ENCODE data around the gene UCK2.

UCK2 gene

DNA sequence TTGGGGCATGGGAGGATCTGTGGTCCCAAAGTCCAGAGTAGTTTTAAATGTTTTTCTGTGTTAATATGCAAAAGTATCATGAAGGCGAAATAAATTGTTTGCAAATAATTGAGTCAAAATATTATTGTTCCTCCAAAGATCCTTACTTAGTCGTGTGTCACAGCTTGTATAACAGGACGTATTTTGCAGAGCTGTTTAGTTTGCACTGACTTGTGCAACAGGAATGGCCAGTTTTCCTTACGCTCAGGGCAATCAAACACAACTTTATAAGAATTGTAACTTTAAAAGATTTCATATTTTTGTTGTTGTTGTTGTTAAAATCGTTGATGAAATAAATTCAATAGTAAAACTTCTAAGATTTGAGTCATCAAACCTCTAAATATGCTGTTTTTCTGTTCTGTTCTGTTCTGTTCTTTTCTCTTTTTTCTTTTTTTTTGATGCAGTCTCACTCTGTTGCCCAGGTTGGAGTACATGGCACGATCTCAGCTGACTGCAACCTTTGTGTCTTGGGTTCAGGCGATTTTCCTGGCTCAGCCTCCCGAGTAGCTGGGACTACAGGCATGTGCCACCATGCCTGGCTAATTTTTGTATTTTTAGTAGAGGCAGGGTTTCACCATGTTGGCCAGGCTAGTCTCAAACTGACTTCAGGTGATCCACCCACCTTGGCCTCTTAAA lies 60.6 kb downstream of the UCK2 start:
- TF ChIP-seq, protein P1, sequence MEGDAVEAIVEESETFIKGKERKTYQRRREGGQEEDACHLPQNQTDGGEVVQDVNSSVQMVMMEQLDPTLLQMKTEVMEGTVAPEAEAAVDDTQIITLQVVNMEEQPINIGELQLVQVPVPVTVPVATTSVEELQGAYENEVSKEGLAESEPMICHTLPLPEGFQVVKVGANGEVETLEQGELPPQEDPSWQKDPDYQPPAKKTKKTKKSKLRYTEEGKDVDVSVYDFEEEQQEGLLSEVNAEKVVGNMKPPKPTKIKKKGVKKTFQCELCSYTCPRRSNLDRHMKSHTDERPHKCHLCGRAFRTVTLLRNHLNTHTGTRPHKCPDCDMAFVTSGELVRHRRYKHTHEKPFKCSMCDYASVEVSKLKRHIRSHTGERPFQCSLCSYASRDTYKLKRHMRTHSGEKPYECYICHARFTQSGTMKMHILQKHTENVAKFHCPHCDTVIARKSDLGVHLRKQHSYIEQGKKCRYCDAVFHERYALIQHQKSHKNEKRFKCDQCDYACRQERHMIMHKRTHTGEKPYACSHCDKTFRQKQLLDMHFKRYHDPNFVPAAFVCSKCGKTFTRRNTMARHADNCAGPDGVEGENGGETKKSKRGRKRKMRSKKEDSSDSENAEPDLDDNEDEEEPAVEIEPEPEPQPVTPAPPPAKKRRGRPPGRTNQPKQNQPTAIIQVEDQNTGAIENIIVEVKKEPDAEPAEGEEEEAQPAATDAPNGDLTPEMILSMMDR (IDR thresholded peaks at IDR 0.05; ENCODE audit: insufficient read depth, low read depth, low read length, missing control alignments): no peak
- no peak for DNase-seq (ENCODE audit: low read depth)
- H3K4me3 ChIP-seq (ENCODE audit: low read depth, low read length): no peak overlapping the region

DNA sequence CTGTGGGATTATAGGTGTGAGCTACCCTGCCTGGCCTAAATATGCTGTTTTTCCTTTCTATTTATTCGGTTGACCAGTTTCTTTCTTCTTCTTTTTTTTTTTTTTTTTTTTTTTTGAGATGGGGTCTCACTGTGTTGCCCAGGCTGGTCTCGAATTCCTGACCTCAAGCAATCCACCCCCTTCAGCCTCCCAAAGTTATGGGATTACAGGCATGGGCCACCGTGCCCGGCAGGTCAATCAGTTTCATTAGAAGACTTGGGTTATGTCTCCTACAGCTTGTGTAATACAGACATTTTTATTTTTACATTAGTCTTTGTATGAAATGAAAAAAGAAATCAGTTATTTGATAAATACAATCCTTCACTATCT lies 61.1 kb downstream of the UCK2 start:
- TF ChIP-seq, protein P1 (IDR thresholded peaks at IDR 0.05; ENCODE audit: insufficient read depth, low read depth, low read length, missing control alignments): no peak
- no peak for DNase-seq (ENCODE audit: low read depth)
- H3K4me3 ChIP-seq (ENCODE audit: low read depth, low read length): no peak overlapping the region

DNA sequence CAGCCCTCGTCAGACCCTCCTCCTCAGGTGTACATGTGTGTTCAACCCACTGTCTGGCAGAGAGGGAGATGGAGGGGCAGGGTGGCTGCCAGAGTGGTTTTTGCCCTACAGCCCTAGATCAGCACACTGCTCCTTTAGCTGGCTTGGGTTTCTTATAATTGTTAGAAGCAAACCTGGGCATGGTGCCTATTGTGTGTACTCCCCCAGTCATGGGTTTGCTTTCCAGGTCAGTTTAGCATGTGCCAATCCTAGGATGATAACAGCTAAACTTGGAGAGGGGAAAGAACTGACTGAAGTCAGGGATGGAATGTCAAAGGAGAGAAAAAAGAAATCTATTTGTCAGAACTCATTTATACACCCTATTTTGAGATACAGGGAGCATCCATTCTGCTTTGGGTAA lies 63.3 kb downstream of the UCK2 start:
- DNase-seq (ENCODE audit: low read depth): no peak
- H3K4me3 ChIP-seq (ENCODE audit: low read depth, low read length): no peak overlapping the region
- TF ChIP-seq, protein P1 (IDR thresholded peaks at IDR 0.05; ENCODE audit: insufficient read depth, low read depth, low read length, missing control alignments): no peak

DNA sequence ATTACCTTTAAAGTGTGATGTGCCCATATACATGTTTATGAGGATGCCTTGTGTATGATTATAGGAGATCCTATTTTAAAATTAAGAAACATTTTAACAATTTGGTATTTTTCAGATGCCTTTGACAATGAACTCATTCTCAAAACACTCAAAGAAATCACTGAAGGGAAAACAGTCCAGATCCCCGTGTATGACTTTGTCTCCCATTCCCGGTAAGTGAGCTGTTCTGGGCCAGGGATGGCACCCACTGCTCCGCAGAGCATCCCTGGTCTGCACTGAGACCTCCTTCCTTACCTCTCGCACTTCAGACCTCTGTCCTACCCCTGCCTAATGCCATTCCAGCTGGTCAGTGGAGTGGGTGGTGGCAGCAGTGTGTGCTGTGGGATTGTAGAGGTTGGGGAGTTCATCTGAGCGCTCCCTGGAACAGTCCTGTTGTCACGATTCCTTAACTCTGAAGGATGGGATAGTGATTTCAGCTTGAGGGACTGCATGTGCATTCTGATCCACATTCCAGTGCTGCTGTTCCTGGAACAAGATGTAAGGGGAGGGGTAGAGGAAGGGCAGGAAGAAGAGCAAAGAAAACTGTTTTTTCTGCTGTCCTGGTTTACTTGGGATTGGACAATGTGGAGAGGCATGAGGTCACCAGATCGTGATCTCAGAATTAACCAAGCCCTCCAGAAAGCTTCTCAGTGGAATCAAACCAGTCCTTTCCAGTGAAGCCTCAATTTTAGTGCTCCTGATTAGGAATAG lies 63.9 kb downstream of the UCK2 start:
- H3K4me3 ChIP-seq (ENCODE audit: low read depth, low read length): no peak overlapping the region
- no peak for DNase-seq (ENCODE audit: low read depth)
- TF ChIP-seq, protein P1 (IDR thresholded peaks at IDR 0.05; ENCODE audit: insufficient read depth, low read depth, low read length, missing control alignments): no peak

DNA sequence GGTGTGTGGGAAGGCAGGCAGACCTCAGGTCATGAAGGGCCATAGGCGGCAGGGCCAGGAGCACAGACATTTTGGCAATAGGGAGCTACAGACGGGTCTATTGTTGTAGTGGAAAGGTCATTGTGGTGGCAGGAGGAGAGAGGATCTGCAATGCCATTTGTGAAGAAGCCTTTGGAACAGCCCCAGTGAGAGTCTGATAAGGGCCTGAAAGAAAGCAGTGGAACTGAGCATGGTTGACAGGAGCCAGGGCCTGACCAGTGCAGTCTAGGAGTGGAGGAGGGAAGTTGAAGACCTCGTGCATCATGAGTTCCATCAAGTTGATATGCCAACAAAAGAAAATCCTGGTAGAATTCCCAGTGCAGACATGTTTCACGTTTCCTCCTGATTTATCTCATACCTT lies 65.5 kb downstream of the UCK2 start:
- no peak for DNase-seq (ENCODE audit: low read depth)
- TF ChIP-seq, protein P1 (IDR thresholded peaks at IDR 0.05; ENCODE audit: insufficient read depth, low read depth, low read length, missing control alignments): no peak
- no peak overlapping the region for H3K4me3 ChIP-seq (ENCODE audit: low read depth, low read length)

DNA sequence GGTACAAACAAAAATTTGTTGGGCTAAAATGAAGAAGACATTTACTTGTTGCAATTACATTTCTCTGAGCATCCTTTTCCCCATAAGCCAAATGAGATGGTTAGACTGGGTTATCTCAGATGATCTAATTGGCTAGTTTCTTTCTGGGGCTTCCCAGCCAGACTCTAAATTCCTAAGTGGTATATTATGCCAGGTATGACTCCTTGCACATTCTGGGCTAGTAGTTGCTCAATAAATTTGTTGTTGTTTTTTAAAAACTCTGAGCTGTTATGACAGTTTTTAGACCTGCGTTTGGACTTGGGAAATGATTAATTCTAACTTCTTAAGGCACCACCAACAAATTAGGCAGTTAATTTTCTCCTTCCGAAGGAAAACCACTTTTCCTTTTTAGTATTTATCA lies 66.1 kb downstream of the UCK2 start:
- H3K4me3 ChIP-seq (ENCODE audit: low read depth, low read length): no peak overlapping the region
- TF ChIP-seq, protein P1 (IDR thresholded peaks at IDR 0.05; ENCODE audit: insufficient read depth, low read depth, low read length, missing control alignments): no peak
- DNase-seq (ENCODE audit: low read depth): no peak

Data from GM12865 (cell line).